ENCODE measurements around the gene HOXB9. TPM values are rescaled to one million over a fixed set of nuclear protein-coding genes. Genes with fewer than 3 reads are reported as not detected.
A peak's percentile ranks its signal among the peaks of the same experiment; 100 is the strongest.

The HOXB9 gene
- total RNA-seq, 1 experiment from 2014 or later: 65.9 TPM

DNA sequence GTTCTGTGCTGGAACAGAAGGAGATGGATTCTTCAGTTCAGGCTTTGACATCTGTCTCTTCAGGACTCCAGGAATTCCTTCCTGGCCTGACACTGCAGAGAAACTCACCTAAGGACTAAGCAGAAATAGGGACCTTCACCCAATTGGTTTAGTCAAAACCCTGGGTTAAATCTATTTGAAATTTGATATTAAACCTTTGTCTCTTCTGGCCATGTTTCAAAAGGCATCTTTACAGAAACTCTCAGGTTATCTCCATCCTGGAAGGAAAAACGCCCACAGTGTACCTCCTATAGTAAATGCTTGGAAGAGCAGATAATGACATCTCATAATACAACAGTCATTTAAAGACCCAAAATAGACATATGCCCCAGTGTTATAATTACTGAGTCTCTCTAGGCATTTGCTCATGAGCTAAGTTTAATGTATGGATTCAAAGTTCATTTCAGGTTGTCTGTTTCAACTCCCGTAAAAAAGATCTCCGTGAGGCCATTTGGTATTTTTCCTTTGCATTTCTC is 42.4 kb downstream of the HOXB9 start:
- DNase-seq (ENCODE audit: low read depth, low spot score) (no peak), ATAC-seq (no peak)
- peaks cover 76% of the 10 kb centered on the region for H3K4me1 ChIP-seq (ENCODE audit: control insufficient read depth, insufficient read depth, low read length)
- intact Hi-C loops (cut with micrococcal nuclease; ENCODE audit: unreplicated experiment) (no loop called here), in situ Hi-C loops (cut with HindIII; ENCODE audit: low pct_unique_long_range_greater_than_20kb, low sequenced_read_pairs) (no loop called here)
- CTCF ChIA-PET: interaction anchor here (1.6 kb wide), 1 partner anchor 321 kb away, joined by 4 read pairs; no protein-coding TSS in a partner anchor
- peak overlapping the region; percentile 70 to 99 for H3K4me3 ChIP-seq (ENCODE audit: low read depth in 2 of 2, low read length in 2 of 2)
- H3K27ac ChIP-seq (ENCODE audit: low read length): peak overlapping the region; percentile 99
- no TSS peak for BruUV-seq (replicated peaks)
- TF ChIP-seq CTCF (IDR thresholded peaks at IDR 0.05): no peak
- TF ChIP-seq, protein P1, sequence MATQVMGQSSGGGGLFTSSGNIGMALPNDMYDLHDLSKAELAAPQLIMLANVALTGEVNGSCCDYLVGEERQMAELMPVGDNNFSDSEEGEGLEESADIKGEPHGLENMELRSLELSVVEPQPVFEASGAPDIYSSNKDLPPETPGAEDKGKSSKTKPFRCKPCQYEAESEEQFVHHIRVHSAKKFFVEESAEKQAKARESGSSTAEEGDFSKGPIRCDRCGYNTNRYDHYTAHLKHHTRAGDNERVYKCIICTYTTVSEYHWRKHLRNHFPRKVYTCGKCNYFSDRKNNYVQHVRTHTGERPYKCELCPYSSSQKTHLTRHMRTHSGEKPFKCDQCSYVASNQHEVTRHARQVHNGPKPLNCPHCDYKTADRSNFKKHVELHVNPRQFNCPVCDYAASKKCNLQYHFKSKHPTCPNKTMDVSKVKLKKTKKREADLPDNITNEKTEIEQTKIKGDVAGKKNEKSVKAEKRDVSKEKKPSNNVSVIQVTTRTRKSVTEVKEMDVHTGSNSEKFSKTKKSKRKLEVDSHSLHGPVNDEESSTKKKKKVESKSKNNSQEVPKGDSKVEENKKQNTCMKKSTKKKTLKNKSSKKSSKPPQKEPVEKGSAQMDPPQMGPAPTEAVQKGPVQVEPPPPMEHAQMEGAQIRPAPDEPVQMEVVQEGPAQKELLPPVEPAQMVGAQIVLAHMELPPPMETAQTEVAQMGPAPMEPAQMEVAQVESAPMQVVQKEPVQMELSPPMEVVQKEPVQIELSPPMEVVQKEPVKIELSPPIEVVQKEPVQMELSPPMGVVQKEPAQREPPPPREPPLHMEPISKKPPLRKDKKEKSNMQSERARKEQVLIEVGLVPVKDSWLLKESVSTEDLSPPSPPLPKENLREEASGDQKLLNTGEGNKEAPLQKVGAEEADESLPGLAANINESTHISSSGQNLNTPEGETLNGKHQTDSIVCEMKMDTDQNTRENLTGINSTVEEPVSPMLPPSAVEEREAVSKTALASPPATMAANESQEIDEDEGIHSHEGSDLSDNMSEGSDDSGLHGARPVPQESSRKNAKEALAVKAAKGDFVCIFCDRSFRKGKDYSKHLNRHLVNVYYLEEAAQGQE (IDR thresholded peaks at IDR 0.05; ENCODE audit: insufficient read depth in 1 of 2, low read depth in 2 of 2, low read length in 1 of 2): no peak
- no peak for TF ChIP-seq TCF7L2 (IDR thresholded peaks at IDR 0.05; ENCODE audit: low read depth, low read length)
- no peak for TF ChIP-seq POLR2AphosphoS5 (IDR thresholded peaks at IDR 0.05; ENCODE audit: low read depth, low read length)
- TF ChIP-seq SIN3A (IDR thresholded peaks at IDR 0.05; ENCODE audit: borderline replicate concordance, insufficient read depth, low read depth, low read length): no peak
- H3K27me3 ChIP-seq (ENCODE audit: control insufficient read depth, insufficient read depth, low read length): no peaks in the 10 kb centered on the region
- H3K36me3 ChIP-seq (ENCODE audit: control insufficient read depth, insufficient read depth, low read length): no peaks in the 10 kb centered on the region
- H3K9me3 ChIP-seq (ENCODE audit: control insufficient read depth, insufficient read depth, low read depth, low read length): no peaks in the 10 kb centered on the region
- POLR2A ChIA-PET: interaction anchor here (1.4 kb wide), 1 partner anchor 10 kb away, joined by 3 read pairs; the partner anchor contains the start of gene HOXB5

DNA sequence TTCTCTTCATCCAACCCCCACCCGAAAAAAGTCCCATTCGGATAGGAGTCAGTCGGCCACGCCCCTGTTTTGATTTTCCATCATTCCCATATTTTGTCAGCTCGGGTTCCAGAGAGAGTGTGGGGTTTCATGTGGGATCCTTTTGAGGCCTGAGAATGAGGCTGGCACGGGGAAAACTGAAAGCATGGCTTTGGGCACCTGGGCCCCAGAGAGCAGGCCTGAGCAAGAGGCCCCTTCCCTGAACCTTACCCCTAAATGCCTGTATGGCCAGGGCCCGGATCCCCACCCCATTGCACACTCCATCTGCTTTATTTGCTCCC is 43.4 kb downstream of the HOXB9 start:
- TF ChIP-seq SIN3A (IDR thresholded peaks at IDR 0.05; ENCODE audit: borderline replicate concordance, insufficient read depth, low read depth, low read length) (no peak), CTCF (IDR thresholded peaks at IDR 0.05) (no peak), POLR2AphosphoS5 (IDR thresholded peaks at IDR 0.05; ENCODE audit: low read depth, low read length) (no peak), TCF7L2 (IDR thresholded peaks at IDR 0.05; ENCODE audit: low read depth, low read length) (no peak)
- TF ChIP-seq, protein P1 (IDR thresholded peaks at IDR 0.05; ENCODE audit: insufficient read depth in 1 of 2, low read depth in 2 of 2, low read length in 1 of 2): no peak
- CTCF ChIA-PET: interaction anchor here (0.6 to 1.6 kb wide), 3 partner anchors 320 to 416 kb away, joined by 3 to 6 read pairs (median 4); no protein-coding TSS in a partner anchor
- Histone ChIP-seq H3K4me1 (ENCODE audit: control insufficient read depth, insufficient read depth, low read length) (peaks cover 66% of the 10 kb centered on the region), H3K27ac (ENCODE audit: low read length) (peak overlapping the region; percentile 99), H3K9me3 (ENCODE audit: control insufficient read depth, insufficient read depth, low read depth, low read length) (no peaks in the 10 kb centered on the region), H3K4me3 (ENCODE audit: low read depth in 2 of 2, low read length in 2 of 2) (peak overlapping the region; percentile 70 to 99), H3K27me3 (ENCODE audit: control insufficient read depth, insufficient read depth, low read length) (no peaks in the 10 kb centered on the region), H3K36me3 (ENCODE audit: control insufficient read depth, insufficient read depth, low read length) (no peaks in the 10 kb centered on the region)
- DNase-seq (ENCODE audit: low read depth, low spot score) (no peak), ATAC-seq (no peak)
- TSS peak; percentile 54 for BruUV-seq (replicated peaks)
- POLR2A ChIA-PET: interaction anchor here (0.7 to 0.8 kb wide), 3 partner anchors 13 to 625 kb away, joined by 3 to 4 read pairs (median 4); partner anchors contain the start of gene PRR15L
- in situ Hi-C loops (cut with HindIII; ENCODE audit: low pct_unique_long_range_greater_than_20kb, low sequenced_read_pairs): no loop called here
- intact Hi-C loops (cut with micrococcal nuclease; ENCODE audit: unreplicated experiment): no loop called here

Data from Panc1 (cell line).